ENCODE measurements around the gene ENTPD1. TPM values are rescaled to one million over a fixed set of nuclear protein-coding genes. Genes with fewer than 3 reads are reported as not detected.

Gene ENTPD1
- total RNA-seq, 4 donors from 2014 or later, result 7.5 to 39.4 (median 22.2) TPM

GRCh38 chr10:95819620-95820329 lies 63.8 kb downstream of the ENTPD1 start:
- no peak for DNase-seq (ENCODE audit: low spot score)
- TF ChIP-seq, protein P1, sequence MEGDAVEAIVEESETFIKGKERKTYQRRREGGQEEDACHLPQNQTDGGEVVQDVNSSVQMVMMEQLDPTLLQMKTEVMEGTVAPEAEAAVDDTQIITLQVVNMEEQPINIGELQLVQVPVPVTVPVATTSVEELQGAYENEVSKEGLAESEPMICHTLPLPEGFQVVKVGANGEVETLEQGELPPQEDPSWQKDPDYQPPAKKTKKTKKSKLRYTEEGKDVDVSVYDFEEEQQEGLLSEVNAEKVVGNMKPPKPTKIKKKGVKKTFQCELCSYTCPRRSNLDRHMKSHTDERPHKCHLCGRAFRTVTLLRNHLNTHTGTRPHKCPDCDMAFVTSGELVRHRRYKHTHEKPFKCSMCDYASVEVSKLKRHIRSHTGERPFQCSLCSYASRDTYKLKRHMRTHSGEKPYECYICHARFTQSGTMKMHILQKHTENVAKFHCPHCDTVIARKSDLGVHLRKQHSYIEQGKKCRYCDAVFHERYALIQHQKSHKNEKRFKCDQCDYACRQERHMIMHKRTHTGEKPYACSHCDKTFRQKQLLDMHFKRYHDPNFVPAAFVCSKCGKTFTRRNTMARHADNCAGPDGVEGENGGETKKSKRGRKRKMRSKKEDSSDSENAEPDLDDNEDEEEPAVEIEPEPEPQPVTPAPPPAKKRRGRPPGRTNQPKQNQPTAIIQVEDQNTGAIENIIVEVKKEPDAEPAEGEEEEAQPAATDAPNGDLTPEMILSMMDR (IDR thresholded peaks at IDR 0.05), result no peak
- no peak for ATAC-seq (ENCODE audit: low FRiP score)

- TF ChIP-seq, protein P1 (IDR thresholded peaks at IDR 0.05), result no peak
- ATAC-seq (ENCODE audit: low FRiP score) (no peak), DNase-seq (ENCODE audit: low spot score) (no peak)
Measured at GRCh38 chr10:95820363-95820762, 64.4 kb downstream of the ENTPD1 start.

DNA sequence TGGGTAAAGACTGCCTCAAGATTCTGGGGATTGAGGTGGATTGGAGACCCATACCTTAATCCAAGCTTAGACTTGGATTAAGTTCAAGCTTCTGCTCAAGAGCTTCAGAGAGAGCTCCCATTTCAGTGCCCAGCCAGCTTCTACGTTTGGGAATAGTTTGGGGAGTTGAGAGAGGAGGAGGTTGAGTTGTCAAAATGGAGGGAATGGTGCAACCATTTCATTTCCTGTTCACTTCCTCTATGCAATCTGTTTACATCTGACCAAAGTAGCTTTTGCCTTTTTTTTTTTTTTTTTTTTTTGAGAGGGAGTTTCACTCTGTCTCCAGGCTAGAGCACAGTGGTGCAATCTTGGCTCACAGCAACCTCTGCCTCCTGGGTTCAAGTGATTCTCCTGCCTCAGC lies 65.8 kb downstream of the ENTPD1 start:
- TF ChIP-seq, protein P1 (IDR thresholded peaks at IDR 0.05), result no peak
- ATAC-seq (ENCODE audit: low FRiP score) (no peak), DNase-seq (ENCODE audit: low spot score) (no peak)

- no peak for ATAC-seq (ENCODE audit: low FRiP score)
- TF ChIP-seq, protein P1 (IDR thresholded peaks at IDR 0.05), result no peak
- DNase-seq (ENCODE audit: low spot score), result no peak
Measured at GRCh38 chr10:95830044-95830443, 74.1 kb downstream of the ENTPD1 start.

- ATAC-seq (ENCODE audit: low FRiP score), result no peak
- TF ChIP-seq, protein P1 (IDR thresholded peaks at IDR 0.05), result no peak
- no peak for DNase-seq (ENCODE audit: low spot score)
Measured at GRCh38 chr10:95831076-95831475, 75.1 kb downstream of the ENTPD1 start.

DNA sequence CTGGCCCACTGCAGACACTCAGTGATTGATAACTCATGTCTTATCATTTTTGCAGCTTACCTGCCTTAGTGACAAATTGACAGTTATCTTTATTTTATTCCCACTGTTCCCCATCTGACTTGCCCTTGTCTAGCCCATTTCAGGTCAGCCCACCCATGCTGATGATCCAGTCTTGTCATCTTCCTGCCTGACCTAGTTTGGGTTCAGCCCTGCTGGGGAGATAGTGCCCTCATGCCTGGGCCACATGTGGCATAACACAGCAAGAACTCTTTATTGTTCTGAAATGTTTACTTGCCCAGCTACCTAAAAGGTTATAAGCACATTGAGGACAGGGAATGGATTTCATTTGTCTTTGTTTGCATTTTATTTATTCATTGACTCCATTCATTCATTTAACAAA lies 75.6 kb downstream of the ENTPD1 start:
- ATAC-seq (ENCODE audit: low FRiP score), result no peak
- TF ChIP-seq, protein P1 (IDR thresholded peaks at IDR 0.05), result no peak
- DNase-seq (ENCODE audit: low spot score), result no peak

Data from omental fat pad (tissue), 4 donors.